Measurements from ENCODE around the gene TGFBRAP1. TPM values are rescaled to one million over a fixed set of nuclear protein-coding genes. Genes with fewer than 3 reads are reported as not detected.

TGFBRAP1 gene
- total and polyA plus RNA-seq, 4 donors: 5.1 to 21.5 (median 12.3) TPM

DNA sequence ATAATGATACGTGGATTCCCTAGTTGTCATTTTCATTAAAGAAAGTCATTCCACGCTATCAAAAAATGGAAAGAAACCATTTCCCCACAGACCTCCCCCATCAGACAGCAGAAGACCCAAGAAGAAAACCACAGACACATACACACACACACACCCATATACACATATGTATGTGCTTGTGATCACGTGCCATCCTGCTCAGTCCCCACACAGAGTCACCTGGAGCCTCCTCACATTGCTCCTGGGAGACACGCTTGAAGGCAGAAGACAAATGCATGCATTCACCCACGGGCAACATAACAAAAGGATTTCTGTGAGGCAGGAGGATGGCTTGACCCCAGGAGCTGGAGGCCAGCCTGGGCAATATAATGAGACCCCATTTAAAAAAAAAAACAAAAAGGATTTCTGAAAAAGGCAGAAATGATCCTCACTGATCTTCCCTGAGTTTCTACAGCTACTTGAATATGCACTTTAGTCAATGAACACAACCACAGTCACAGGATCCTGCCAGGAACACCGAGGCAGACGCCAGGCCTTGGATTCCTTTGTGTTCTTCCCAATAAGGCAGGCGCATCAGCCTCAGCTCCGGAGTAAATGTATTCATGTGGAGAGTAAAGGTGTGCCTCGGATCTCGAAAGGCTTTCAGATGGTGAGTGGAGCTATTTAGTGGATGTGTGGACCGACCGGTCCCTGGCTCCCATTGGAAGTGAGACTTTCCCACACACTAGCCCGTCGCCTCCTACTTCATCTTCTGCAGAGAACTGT is 21.0 kb downstream of the TGFBRAP1 start:
- DNase-seq: no peak
- Histone ChIP-seq H3K9me3 (ENCODE audit: control insufficient read depth, low read length) (no peaks in the 10 kb centered on the region), H3K4me1 (ENCODE audit: control insufficient read depth in 1 of 2, insufficient read depth in 2 of 2, low read length in 2 of 2) (no peaks in the 10 kb centered on the region), H3K4me3 (ENCODE audit: low read length in 2 of 2) (no peak overlapping the region), H3K36me3 (ENCODE audit: control insufficient read depth in 1 of 2, insufficient read depth in 2 of 2, low read length in 1 of 2) (no peaks in the 10 kb centered on the region), H3K27ac (ENCODE audit: low read depth in 1 of 2, low read length in 2 of 2) (no peak overlapping the region), H3K27me3 (ENCODE audit: control insufficient read depth in 1 of 2, insufficient read depth in 2 of 2, low read length in 1 of 2) (no peaks in the 10 kb centered on the region)
- intact Hi-C loops (cut with DNase I): no loop called here
- ATAC-seq (ENCODE audit: low FRiP score): no peak
- WGBS, 2 donors: 89 to 93% methylated on average over 15 of the region's 15 CpGs

DNA sequence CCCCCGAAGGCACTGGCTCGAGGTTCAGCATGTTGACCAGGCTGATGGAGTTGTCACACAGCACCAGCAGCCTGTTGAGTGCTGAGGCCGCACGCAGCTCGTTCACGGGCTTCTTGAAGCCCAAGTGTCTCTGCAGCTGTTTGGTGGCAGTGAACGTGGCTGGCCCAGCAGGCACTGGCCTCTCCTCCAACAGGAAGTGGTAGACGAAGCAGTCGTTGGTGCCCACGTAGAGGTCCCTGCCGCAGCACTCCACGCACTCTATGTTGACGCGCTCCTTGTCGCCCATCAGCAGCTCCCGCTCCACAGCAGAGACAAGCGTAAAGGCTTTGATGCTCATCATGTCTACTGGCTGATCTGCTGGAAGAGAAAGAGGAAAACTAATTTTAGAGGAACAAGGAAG is 21.6 kb downstream of the TGFBRAP1 start:
- intact Hi-C loops (cut with DNase I): no loop called here
- DNase-seq: no peak
- 94% methylated on average over 17 of the region's 17 CpGs for WGBS, 2 donors
- Histone ChIP-seq H3K27ac (ENCODE audit: low read depth in 1 of 2, low read length in 2 of 2) (no peak overlapping the region), H3K27me3 (ENCODE audit: control insufficient read depth in 1 of 2, insufficient read depth in 2 of 2, low read length in 1 of 2) (no peaks in the 10 kb centered on the region), H3K36me3 (ENCODE audit: control insufficient read depth in 1 of 2, insufficient read depth in 2 of 2, low read length in 1 of 2) (no peaks in the 10 kb centered on the region), H3K4me1 (ENCODE audit: control insufficient read depth in 1 of 2, insufficient read depth in 2 of 2, low read length in 2 of 2) (no peaks in the 10 kb centered on the region), H3K4me3 (ENCODE audit: low read length in 2 of 2) (no peak overlapping the region), H3K9me3 (ENCODE audit: control insufficient read depth, low read length) (no peaks in the 10 kb centered on the region)
- no peak for ATAC-seq (ENCODE audit: low FRiP score)

DNA sequence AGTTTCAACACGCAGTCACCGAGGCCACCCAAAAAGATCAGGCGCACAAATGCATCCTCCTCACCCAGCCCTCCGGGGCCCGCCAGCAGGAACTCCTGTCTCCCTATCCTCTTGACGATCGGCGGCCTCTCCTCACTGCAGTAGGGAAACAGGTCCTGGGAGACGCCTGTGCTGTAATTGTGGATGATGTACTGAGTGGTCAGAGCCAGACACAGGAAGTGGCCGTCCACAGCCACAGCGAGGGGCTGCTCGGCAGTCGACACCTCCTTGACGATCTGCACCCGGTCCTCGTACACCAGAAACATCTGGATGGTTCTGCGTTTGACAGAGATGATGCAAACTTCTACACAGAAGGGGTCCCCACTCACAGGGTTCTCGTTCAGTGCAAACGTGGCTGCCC is 22.0 kb downstream of the TGFBRAP1 start:
- 83 to 85% methylated on average over 19 of the region's 19 CpGs for WGBS, 2 donors
- H3K4me3 ChIP-seq (ENCODE audit: low read length in 2 of 2): no peak overlapping the region
- DNase-seq: no peak
- H3K4me1 ChIP-seq (ENCODE audit: control insufficient read depth in 1 of 2, insufficient read depth in 2 of 2, low read length in 2 of 2): no peaks in the 10 kb centered on the region
- H3K36me3 ChIP-seq (ENCODE audit: control insufficient read depth in 1 of 2, insufficient read depth in 2 of 2, low read length in 1 of 2): no peaks in the 10 kb centered on the region
- H3K27me3 ChIP-seq (ENCODE audit: control insufficient read depth in 1 of 2, insufficient read depth in 2 of 2, low read length in 1 of 2): no peaks in the 10 kb centered on the region
- intact Hi-C loops (cut with DNase I): no loop called here
- H3K27ac ChIP-seq (ENCODE audit: low read depth in 1 of 2, low read length in 2 of 2): no peak overlapping the region
- H3K9me3 ChIP-seq (ENCODE audit: control insufficient read depth, low read length): no peaks in the 10 kb centered on the region
- no peak for ATAC-seq (ENCODE audit: low FRiP score)

DNA sequence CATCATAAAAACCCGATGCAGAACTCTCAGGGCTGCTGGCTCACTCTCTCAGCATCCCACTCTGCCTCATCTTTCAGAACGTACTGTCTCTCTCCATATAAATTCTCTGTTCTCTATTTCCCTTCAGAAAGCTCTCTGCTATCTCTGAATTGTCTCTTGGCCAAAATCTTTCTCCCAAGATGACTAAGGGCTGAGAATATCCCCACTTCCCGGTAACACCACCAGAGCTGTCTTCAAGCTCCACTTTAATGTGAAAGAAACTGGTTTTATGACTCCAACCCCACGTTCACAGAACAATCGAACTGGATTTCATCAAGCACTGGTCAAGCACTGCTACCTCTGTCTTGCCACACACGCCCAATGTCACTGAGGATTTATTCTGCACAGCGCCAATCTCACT is 22.4 kb downstream of the TGFBRAP1 start:
- intact Hi-C loops (cut with DNase I): no loop called here
- DNase-seq: no peak
- H3K27ac ChIP-seq (ENCODE audit: low read depth in 1 of 2, low read length in 2 of 2): no peak overlapping the region
- H3K27me3 ChIP-seq (ENCODE audit: control insufficient read depth in 1 of 2, insufficient read depth in 2 of 2, low read length in 1 of 2): no peaks in the 10 kb centered on the region
- H3K9me3 ChIP-seq (ENCODE audit: control insufficient read depth, low read length): no peaks in the 10 kb centered on the region
- no peak for ATAC-seq (ENCODE audit: low FRiP score)
- no peaks in the 10 kb centered on the region for H3K36me3 ChIP-seq (ENCODE audit: control insufficient read depth in 1 of 2, insufficient read depth in 2 of 2, low read length in 1 of 2)
- WGBS, 2 donors: 87 to 89% methylated on average over 7 of the region's 7 CpGs
- no peaks in the 10 kb centered on the region for H3K4me1 ChIP-seq (ENCODE audit: control insufficient read depth in 1 of 2, insufficient read depth in 2 of 2, low read length in 2 of 2)
- no peak overlapping the region for H3K4me3 ChIP-seq (ENCODE audit: low read length in 2 of 2)

DNA sequence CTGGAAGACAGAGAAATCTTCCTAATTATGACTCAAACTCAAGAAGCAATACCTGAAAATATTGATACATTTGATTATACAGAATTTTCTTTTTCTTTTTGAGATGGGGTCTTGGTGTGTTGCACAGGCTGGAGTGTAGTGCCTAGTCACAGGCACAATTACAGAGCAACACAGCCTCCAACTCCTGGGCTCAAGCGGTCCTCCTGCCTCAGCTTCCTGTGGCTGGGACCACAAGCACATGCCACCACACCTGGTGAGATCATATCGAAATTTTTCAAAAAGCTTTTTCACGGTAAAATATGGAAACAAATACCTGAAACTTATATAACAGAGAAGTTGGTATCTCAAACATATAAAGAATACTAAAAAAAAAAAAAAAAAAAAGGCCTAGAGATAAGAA is 27.9 kb downstream of the TGFBRAP1 start:
- H3K9me3 ChIP-seq (ENCODE audit: control insufficient read depth, low read length): no peaks in the 10 kb centered on the region
- H3K4me3 ChIP-seq (ENCODE audit: low read length in 2 of 2): no peak overlapping the region
- intact Hi-C loops (cut with DNase I): no loop called here
- 95 to 96% methylated on average over 3 of the region's 3 CpGs for WGBS, 2 donors
- DNase-seq (no peak), ATAC-seq (ENCODE audit: low FRiP score) (no peak)
- no peaks in the 10 kb centered on the region for H3K27me3 ChIP-seq (ENCODE audit: control insufficient read depth in 1 of 2, insufficient read depth in 2 of 2, low read length in 1 of 2)
- peaks cover 3% of the 10 kb centered on the region in 2 donors for H3K36me3 ChIP-seq (ENCODE audit: control insufficient read depth in 1 of 2, insufficient read depth in 2 of 2, low read length in 1 of 2)
- H3K27ac ChIP-seq (ENCODE audit: low read depth in 1 of 2, low read length in 2 of 2): no peak overlapping the region
- H3K4me1 ChIP-seq (ENCODE audit: control insufficient read depth in 1 of 2, insufficient read depth in 2 of 2, low read length in 2 of 2): no peaks in the 10 kb centered on the region

DNA sequence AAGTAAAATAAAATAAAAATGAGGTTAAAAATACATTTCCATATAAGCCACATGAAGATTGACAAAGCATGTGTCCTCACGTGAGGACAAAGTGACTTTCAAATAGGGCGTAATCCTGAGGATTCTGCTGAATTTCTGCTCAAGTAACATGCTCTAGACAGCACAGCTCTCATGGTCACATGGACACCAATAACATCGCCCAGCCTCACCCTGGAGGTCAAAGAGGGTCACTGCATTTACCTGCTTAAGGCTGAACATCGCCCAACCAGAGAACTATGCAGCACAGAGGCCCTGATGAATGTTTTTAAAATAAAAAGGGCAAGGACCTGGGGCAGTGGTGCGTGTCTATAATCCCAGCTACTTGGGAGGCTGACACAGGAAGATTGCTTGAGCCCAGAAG is 30.2 kb downstream of the TGFBRAP1 start:
- intact Hi-C loops (cut with DNase I): no loop called here
- Histone ChIP-seq H3K27ac (ENCODE audit: low read depth in 1 of 2, low read length in 2 of 2) (no peak overlapping the region), H3K9me3 (ENCODE audit: control insufficient read depth, low read length) (no peaks in the 10 kb centered on the region), H3K4me3 (ENCODE audit: low read length in 2 of 2) (no peak overlapping the region), H3K36me3 (ENCODE audit: control insufficient read depth in 1 of 2, insufficient read depth in 2 of 2, low read length in 1 of 2) (peaks cover 3 to 5% of the 10 kb centered on the region in 2 donors), H3K27me3 (ENCODE audit: control insufficient read depth in 1 of 2, insufficient read depth in 2 of 2, low read length in 1 of 2) (no peaks in the 10 kb centered on the region), H3K4me1 (ENCODE audit: control insufficient read depth in 1 of 2, insufficient read depth in 2 of 2, low read length in 2 of 2) (no peaks in the 10 kb centered on the region)
- DNase-seq (no peak), ATAC-seq (ENCODE audit: low FRiP score) (no peak)
- 83 to 84% methylated on average over 5 of the region's 5 CpGs for WGBS, 2 donors

DNA sequence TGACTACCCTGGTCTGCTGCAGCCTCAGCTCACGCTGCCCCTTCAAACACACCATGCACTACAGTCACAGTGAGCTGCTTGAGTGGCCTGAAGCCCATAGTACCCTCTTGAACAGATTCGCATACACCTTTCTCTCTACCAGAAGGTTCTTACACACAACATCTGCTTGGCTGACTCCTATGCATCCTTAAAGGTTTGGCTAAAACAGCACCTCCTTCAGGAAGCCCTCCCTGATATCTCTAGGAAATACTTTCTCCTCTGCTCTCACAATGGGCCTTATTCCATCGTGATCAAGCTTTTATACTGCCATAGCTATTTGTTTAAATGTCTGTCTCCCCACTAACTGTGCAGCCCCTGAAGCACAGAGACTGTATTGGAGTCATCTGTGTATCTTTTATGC is 31.5 kb downstream of the TGFBRAP1 start:
- WGBS, 2 donors: 97 to 98% methylated on average over 3 of the region's 3 CpGs
- H3K9me3 ChIP-seq (ENCODE audit: control insufficient read depth, low read length): no peaks in the 10 kb centered on the region
- no peak for ATAC-seq (ENCODE audit: low FRiP score)
- intact Hi-C loops (cut with DNase I): no loop called here
- H3K4me1 ChIP-seq (ENCODE audit: control insufficient read depth in 1 of 2, insufficient read depth in 2 of 2, low read length in 2 of 2): no peaks in the 10 kb centered on the region
- no peak overlapping the region for H3K27ac ChIP-seq (ENCODE audit: low read depth in 1 of 2, low read length in 2 of 2)
- no peaks in the 10 kb centered on the region for H3K27me3 ChIP-seq (ENCODE audit: control insufficient read depth in 1 of 2, insufficient read depth in 2 of 2, low read length in 1 of 2)
- H3K4me3 ChIP-seq (ENCODE audit: low read length in 2 of 2): no peak overlapping the region
- DNase-seq: no peak
- peaks cover 3 to 7% of the 10 kb centered on the region in 2 donors for H3K36me3 ChIP-seq (ENCODE audit: control insufficient read depth in 1 of 2, insufficient read depth in 2 of 2, low read length in 1 of 2)

DNA sequence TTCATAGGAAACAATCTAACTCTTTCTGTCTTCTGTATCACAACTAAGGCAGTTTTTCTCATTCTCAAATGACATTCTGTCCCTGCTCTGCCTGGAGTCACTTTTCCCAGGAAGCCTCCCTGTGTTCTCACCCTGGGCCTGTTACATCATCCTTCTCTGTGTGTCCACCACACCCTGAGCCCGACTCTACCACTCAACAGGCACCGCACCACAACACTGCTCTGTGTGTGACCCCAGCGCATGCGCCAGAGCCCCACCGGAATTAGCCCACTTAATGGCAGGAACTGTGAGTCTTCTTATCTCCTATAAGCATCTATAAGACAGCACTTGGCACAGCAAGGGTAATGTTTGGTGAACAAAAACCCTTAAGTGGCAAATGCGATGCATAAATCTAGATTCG is 32.3 kb downstream of the TGFBRAP1 start:
- 88 to 89% methylated on average over 7 of the region's 7 CpGs for WGBS, 2 donors
- DNase-seq (no peak), ATAC-seq (ENCODE audit: low FRiP score) (no peak)
- Histone ChIP-seq H3K36me3 (ENCODE audit: control insufficient read depth in 1 of 2, insufficient read depth in 2 of 2, low read length in 1 of 2) (peaks cover 3 to 7% of the 10 kb centered on the region in 2 donors), H3K4me3 (ENCODE audit: low read length in 2 of 2) (no peak overlapping the region), H3K27ac (ENCODE audit: low read depth in 1 of 2, low read length in 2 of 2) (no peak overlapping the region), H3K9me3 (ENCODE audit: control insufficient read depth, low read length) (no peaks in the 10 kb centered on the region), H3K4me1 (ENCODE audit: control insufficient read depth in 1 of 2, insufficient read depth in 2 of 2, low read length in 2 of 2) (no peaks in the 10 kb centered on the region), H3K27me3 (ENCODE audit: control insufficient read depth in 1 of 2, insufficient read depth in 2 of 2, low read length in 1 of 2) (no peaks in the 10 kb centered on the region)
- intact Hi-C loops (cut with DNase I): no loop called here

DNA sequence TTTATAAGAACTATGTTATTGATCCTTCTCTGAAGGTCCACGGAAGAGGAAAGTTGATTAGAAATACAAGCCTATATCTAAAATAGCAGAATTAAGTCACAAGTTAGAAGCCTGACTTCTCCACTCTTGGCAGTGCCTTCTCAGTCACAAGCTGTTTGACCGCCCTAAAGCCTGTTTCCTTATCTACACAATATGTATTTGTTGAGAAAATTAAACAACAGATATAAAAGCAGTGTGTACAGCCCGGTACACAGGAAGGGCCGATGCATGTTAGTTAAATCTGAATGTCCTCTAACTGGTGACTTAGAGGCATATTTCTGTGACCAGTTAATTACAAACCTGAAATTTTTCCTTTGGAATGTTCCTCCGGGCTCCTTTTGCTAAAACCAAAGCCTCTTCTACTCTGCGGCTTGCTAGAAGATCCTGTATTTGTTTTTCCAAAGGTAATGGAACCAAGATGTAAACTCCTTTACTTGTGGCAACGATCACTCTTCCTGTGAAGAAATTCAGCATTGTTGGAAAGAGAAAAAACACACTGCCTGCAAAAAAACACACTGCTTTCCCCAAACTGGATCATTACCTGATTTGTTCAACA is 33.4 kb downstream of the TGFBRAP1 start:
- intact Hi-C loops (cut with DNase I): no loop called here
- ATAC-seq (ENCODE audit: low FRiP score) (no peak), DNase-seq (no peak)
- Histone ChIP-seq H3K4me3 (ENCODE audit: low read length in 2 of 2) (no peak overlapping the region), H3K36me3 (ENCODE audit: control insufficient read depth in 1 of 2, insufficient read depth in 2 of 2, low read length in 1 of 2) (peaks cover 3 to 7% of the 10 kb centered on the region in 2 donors), H3K4me1 (ENCODE audit: control insufficient read depth in 1 of 2, insufficient read depth in 2 of 2, low read length in 2 of 2) (no peaks in the 10 kb centered on the region), H3K27ac (ENCODE audit: low read depth in 1 of 2, low read length in 2 of 2) (no peak overlapping the region), H3K9me3 (ENCODE audit: control insufficient read depth, low read length) (no peaks in the 10 kb centered on the region), H3K27me3 (ENCODE audit: control insufficient read depth in 1 of 2, insufficient read depth in 2 of 2, low read length in 1 of 2) (no peaks in the 10 kb centered on the region)
- WGBS, 2 donors: 69 to 79% methylated on average over 7 of the region's 7 CpGs
